Vagina (tissue), 2 donors: ENCODE data around the gene BPIFB6.

Experiments
- CTCF ChIP-seq, 3 experiments: fragments of 450-650 bp in 2 of 3; fragments of 200-600 bp in 1 of 3; sonication (generic) in 1 of 3; IDR thresholded peaks; one replicate each; pipeline ENCODE4 v1.5.1; 2017 to 2019; ENCODE audit warnings: antibody characterized with exemption in 3 of 3, mild to moderate bottlenecking in 2 of 3, moderate library complexity in 2 of 3
- POLR2A ChIP-seq, 2 donors: fragments of 450-650 bp; IDR thresholded peaks; one replicate each; pipeline ENCODE4 v1.6.1; 2017; ENCODE audit warnings: antibody characterized with exemption in 2 of 2, mild to moderate bottlenecking in 2 of 2, moderate library complexity in 2 of 2

- no peak for TF ChIP-seq CTCF (IDR thresholded peaks at IDR 0.05)
- no peak for TF ChIP-seq POLR2A (IDR thresholded peaks at IDR 0.05)
Measured at GRCh38 chr20:33024243-33024560, 7.2 kb upstream of the BPIFB6 start.
